H9 (cell line): ENCODE data around the gene TRIM69. TPM values are rescaled to one million over a fixed set of nuclear protein-coding genes. Genes with fewer than 3 reads are reported as not detected.

Experiments used
- DNase-seq: peaks from one replicate; pipeline ENCODE4 v3.0.0-alpha.2; 2017
- H2AFZ ChIP-seq: one replicate; pipeline ENCODE4 v1.6.1; 2013; ENCODE audit warnings: mild to moderate bottlenecking, low read length, control low read depth, moderate library complexity
- H2AK5ac ChIP-seq: 2 replicates; pipeline ENCODE4 v1.6.1; 2013; ENCODE audit warnings: low read length, control low read depth, mixed read lengths; ENCODE audit not compliant: insufficient read length
- H2BK120ac ChIP-seq: one replicate; pipeline ENCODE4 v1.6.1; 2013; ENCODE audit warnings: low read depth, mild to moderate bottlenecking, low read length, control low read depth, inconsistent platforms; ENCODE audit not compliant: poor library complexity, severe bottlenecking
- H2BK12ac ChIP-seq: 2 replicates; pipeline ENCODE4 v1.6.1; 2013; ENCODE audit warnings: low read length, control low read depth, mixed read lengths, low read depth; ENCODE audit not compliant: insufficient read length
- H2BK15ac ChIP-seq: 2 replicates; pipeline ENCODE4 v1.6.1; 2013; ENCODE audit warnings: low read depth, low read length, control low read depth
- H2BK20ac ChIP-seq: one replicate; pipeline ENCODE4 v1.6.1; 2013; ENCODE audit warnings: low read depth, mild to moderate bottlenecking, low read length, control low read depth, inconsistent platforms; ENCODE audit not compliant: poor library complexity, severe bottlenecking
- H2BK5ac ChIP-seq: 2 replicates; pipeline ENCODE4 v1.6.1; 2013; ENCODE audit warnings: low read length, control low read depth, mixed read lengths; ENCODE audit not compliant: insufficient read length
- H3K14ac ChIP-seq: 2 replicates; pipeline ENCODE4 v1.6.1; 2013; ENCODE audit warnings: low read length, control low read depth; ENCODE audit not compliant: insufficient read depth
- H3K18ac ChIP-seq: 2 replicates; pipeline ENCODE4 v1.6.1; 2013; ENCODE audit warnings: low read depth, mild to moderate bottlenecking, mixed read lengths, low read length, control low read depth; ENCODE audit not compliant: insufficient read length
- H3K23ac ChIP-seq: 2 replicates; pipeline ENCODE4 v1.6.1; 2013; ENCODE audit warnings: low read length, control low read depth, mixed read lengths, low read depth; ENCODE audit not compliant: insufficient read length
- H3K23me2 ChIP-seq: 2 replicates; pipeline ENCODE4 v1.6.1; 2013; ENCODE audit warnings: low read depth, mild to moderate bottlenecking, mixed read lengths, low read length, control low read depth; ENCODE audit not compliant: insufficient read length, poor library complexity, severe bottlenecking
- H3K27ac ChIP-seq: 2 replicates; pipeline ENCODE4 v1.5.1; 2013; ENCODE audit warnings: low read length, control low read depth, mixed read lengths, low read depth; ENCODE audit not compliant: insufficient read length
- H3K27me3 ChIP-seq: 2 replicates; pipeline ENCODE4 v1.6.1; 2013; ENCODE audit warnings: low read length, control low read depth, inconsistent platforms; ENCODE audit not compliant: insufficient read depth
- H3K4ac ChIP-seq: 2 replicates; pipeline ENCODE4 v1.6.1; 2013; ENCODE audit warnings: low read depth, mild to moderate bottlenecking, control low read depth, inconsistent platforms, low read length, moderate library complexity
- H3K4me1 ChIP-seq: 2 replicates; pipeline ENCODE4 v1.6.1; 2013; ENCODE audit warnings: low read length, control low read depth, inconsistent platforms; ENCODE audit not compliant: insufficient read depth
- H3K4me2 ChIP-seq: 2 replicates; pipeline ENCODE4 v1.6.1; 2013; ENCODE audit warnings: low read length, control low read depth, mixed read lengths; ENCODE audit not compliant: insufficient read length, insufficient read depth
- H3K56ac ChIP-seq: 2 replicates; pipeline ENCODE4 v1.6.1; 2013; ENCODE audit warnings: low read depth, mild to moderate bottlenecking, mixed read lengths, low read length, control low read depth; ENCODE audit not compliant: insufficient read length
- H3K79me1 ChIP-seq: 2 replicates; pipeline ENCODE4 v1.6.1; 2013; ENCODE audit warnings: low read depth, mild to moderate bottlenecking, moderate library complexity, low read length, control low read depth, inconsistent platforms; ENCODE audit not compliant: insufficient read depth, poor library complexity, severe bottlenecking
- H3K79me2 ChIP-seq: 2 replicates; pipeline ENCODE4 v1.6.1; 2013; ENCODE audit warnings: low read length, control low read depth, inconsistent platforms; ENCODE audit not compliant: insufficient read depth
- H3K9ac ChIP-seq: 2 replicates; pipeline ENCODE4 v1.6.1; 2013; ENCODE audit warnings: low read length, control low read depth, mixed read lengths; ENCODE audit not compliant: insufficient read length; ENCODE audit errors: extremely low read depth
- H3K9me3 ChIP-seq: one replicate; pipeline ENCODE4 v1.6.1; 2013; ENCODE audit warnings: low read depth, low read length, inconsistent platforms; ENCODE audit not compliant: control insufficient read depth
- H3T11ph ChIP-seq: one replicate; pipeline ENCODE4 v1.6.1; 2013; ENCODE audit warnings: mild to moderate bottlenecking, low read length, control low read depth, inconsistent platforms
- H4K20me1 ChIP-seq: one replicate; pipeline ENCODE4 v1.6.1; 2013; ENCODE audit not compliant: control insufficient read depth, insufficient read length, insufficient read depth
- H4K5ac ChIP-seq: 2 replicates; pipeline ENCODE4 v1.6.1; 2013; ENCODE audit warnings: low read depth, mild to moderate bottlenecking, mixed read lengths, low read length, control low read depth; ENCODE audit not compliant: insufficient read length
- H4K8ac ChIP-seq: replicated peaks from 2 replicates; pipeline ENCODE4 v1.6.1; 2013; ENCODE audit warnings: low read length, control low read depth, mixed read lengths, low read depth; ENCODE audit not compliant: insufficient read length
- H4K91ac ChIP-seq: 2 replicates; pipeline ENCODE4 v1.6.1; 2013; ENCODE audit warnings: low read depth, mild to moderate bottlenecking, moderate library complexity, mixed read lengths, low read length, control low read depth; ENCODE audit not compliant: insufficient read length
- H3K27ac Mint-ChIP-seq, 3 experiments: 2 replicates in 2 of 3; 3 replicates in 1 of 3; pipeline ENCODE4 v1.8.0; 2020 to 2021; ENCODE audit warnings: mixed read lengths in 3 of 3, mild to moderate bottlenecking in 1 of 3, moderate library complexity in 1 of 3
- H3K27me3 Mint-ChIP-seq: 2 replicates; pipeline ENCODE4 v1.8.0; 2021; ENCODE audit warnings: low read depth, mild to moderate bottlenecking, moderate library complexity, mixed read lengths
- H3K36me3 Mint-ChIP-seq, 3 experiments: 2 replicates in 2 of 3; 3 replicates in 1 of 3; pipeline ENCODE4 v1.8.0; 2020 to 2021; ENCODE audit warnings: low read depth in 3 of 3, mixed read lengths in 3 of 3; ENCODE audit not compliant: insufficient read depth in 1 of 3
- H3K4me1 Mint-ChIP-seq, 2 experiments: 2 replicates each; pipeline ENCODE4 v1.8.0; 2020; ENCODE audit warnings: mixed read lengths in 2 of 2
- H3K4me3 Mint-ChIP-seq, 2 experiments: 2 replicates in 1 of 2; 3 replicates in 1 of 2; pipeline ENCODE4 v1.8.0; 2020 to 2021; ENCODE audit warnings: mild to moderate bottlenecking in 2 of 2, mixed read lengths in 2 of 2, moderate library complexity in 1 of 2
- H3K9me3 Mint-ChIP-seq, 2 experiments: 2 replicates in 1 of 2; 3 replicates in 1 of 2; pipeline ENCODE4 v1.8.0; 2020; ENCODE audit warnings: mild to moderate bottlenecking in 2 of 2, mixed read lengths in 2 of 2, moderate library complexity in 1 of 2
- WGBS: extraction: QIAGEN DNeasy Blood & Tissue Kit; methylation state at CpG from one replicate; pipeline ENCODE4 v1.1.7; 2013; ENCODE audit warnings: missing lambda C conversion rate, low lambda C conversion rate, mixed read lengths; ENCODE audit not compliant: insufficient read length; ENCODE audit errors: extremely low coverage; 5-methylcytosine and 5-hydroxymethylcytosine counted together
- total RNA-seq: library from RNA; stranded (reverse); gene quantifications from 2 replicates; pipeline ENCODE4 v1.2.1, GENCODE V29; 2021
- TF ChIP-seq, protein P1 (sequence below): fragments of 200-600 bp; sonication (generic); conservative IDR thresholded peaks from 3 replicates; pipeline ENCODE4 v1.8.0; 2021; ENCODE audit warnings: antibody characterized with exemption, mild to moderate bottlenecking

The TRIM69 gene
- total RNA-seq, 1 experiment from 2014 or later = 4.3 TPM

DNA sequence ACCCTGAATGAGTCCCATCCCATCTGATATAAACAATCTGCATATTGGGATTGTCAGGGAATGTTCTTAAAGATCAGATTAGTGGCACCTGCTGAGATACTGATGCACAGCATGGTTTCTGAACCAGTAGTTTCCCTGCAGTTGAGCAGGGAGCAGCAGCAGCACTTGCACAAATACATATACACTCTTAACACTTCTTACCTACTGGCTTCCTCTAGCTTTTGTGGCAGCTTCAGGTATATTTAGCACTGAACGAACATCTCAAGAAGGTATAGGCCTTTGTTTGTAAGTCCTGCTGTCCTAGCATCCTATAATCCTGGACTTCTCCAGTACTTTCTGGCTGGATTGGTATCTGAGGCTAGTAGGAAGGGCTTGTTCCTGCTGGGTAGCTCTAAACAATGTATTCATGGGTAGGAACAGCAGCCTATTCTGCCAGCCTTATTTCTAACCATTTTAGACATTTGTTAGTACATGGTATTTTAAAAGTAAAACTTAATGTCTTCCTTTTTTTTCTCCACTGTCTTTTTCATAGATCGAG is 20.5 kb upstream of the TRIM69 start:
- H4K5ac ChIP-seq = no peak overlapping the region
- H2BK120ac ChIP-seq = no peak overlapping the region
- no peaks in the 10 kb centered on the region; the same call in 1 of the 2 replicates for H3K27me3 ChIP-seq
- no peak overlapping the region for H3K27ac ChIP-seq
- no peak overlapping the region for H3K4ac ChIP-seq
- no peak overlapping the region for H3K18ac ChIP-seq
- H2BK12ac ChIP-seq = no peak overlapping the region
- H3K14ac ChIP-seq = no peak overlapping the region
- no peak overlapping the region for H3T11ph ChIP-seq
- H3K4me3 Mint-ChIP-seq = no peak overlapping the region
- H3K27ac Mint-ChIP-seq = no peak overlapping the region
- H2BK20ac ChIP-seq = no peak overlapping the region
- no peak overlapping the region for H3K4me2 ChIP-seq
- no peaks in the 10 kb centered on the region; the same call in 1 of the 2 replicates for H3K79me2 ChIP-seq
- peaks cover 10 to 13% of the 10 kb centered on the region in 2 experiments for H3K4me1 Mint-ChIP-seq
- no peak overlapping the region for H2BK5ac ChIP-seq
- DNase-seq = no peak
- no peak overlapping the region for H3K9ac ChIP-seq
- no peaks in the 10 kb centered on the region for H3K79me1 ChIP-seq
- whole genome bisulfite sequencing = no CpG with 5 or more reads among the region's 2 CpGs
- H3K27me3 Mint-ChIP-seq = peaks cover 15% of the 10 kb centered on the region
- no peak overlapping the region for H2BK15ac ChIP-seq
- H4K8ac ChIP-seq = no peak overlapping the region
- H4K20me1 ChIP-seq = no peaks in the 10 kb centered on the region
- TF ChIP-seq, protein P1, sequence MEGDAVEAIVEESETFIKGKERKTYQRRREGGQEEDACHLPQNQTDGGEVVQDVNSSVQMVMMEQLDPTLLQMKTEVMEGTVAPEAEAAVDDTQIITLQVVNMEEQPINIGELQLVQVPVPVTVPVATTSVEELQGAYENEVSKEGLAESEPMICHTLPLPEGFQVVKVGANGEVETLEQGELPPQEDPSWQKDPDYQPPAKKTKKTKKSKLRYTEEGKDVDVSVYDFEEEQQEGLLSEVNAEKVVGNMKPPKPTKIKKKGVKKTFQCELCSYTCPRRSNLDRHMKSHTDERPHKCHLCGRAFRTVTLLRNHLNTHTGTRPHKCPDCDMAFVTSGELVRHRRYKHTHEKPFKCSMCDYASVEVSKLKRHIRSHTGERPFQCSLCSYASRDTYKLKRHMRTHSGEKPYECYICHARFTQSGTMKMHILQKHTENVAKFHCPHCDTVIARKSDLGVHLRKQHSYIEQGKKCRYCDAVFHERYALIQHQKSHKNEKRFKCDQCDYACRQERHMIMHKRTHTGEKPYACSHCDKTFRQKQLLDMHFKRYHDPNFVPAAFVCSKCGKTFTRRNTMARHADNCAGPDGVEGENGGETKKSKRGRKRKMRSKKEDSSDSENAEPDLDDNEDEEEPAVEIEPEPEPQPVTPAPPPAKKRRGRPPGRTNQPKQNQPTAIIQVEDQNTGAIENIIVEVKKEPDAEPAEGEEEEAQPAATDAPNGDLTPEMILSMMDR = no peak
- no peak overlapping the region for H2AK5ac ChIP-seq
- H2AFZ ChIP-seq = no peak overlapping the region
- H3K23ac ChIP-seq = no peak overlapping the region
- no peaks in the 10 kb centered on the region for H3K9me3 Mint-ChIP-seq
- H3K56ac ChIP-seq = no peak overlapping the region
- no peaks in the 10 kb centered on the region for H3K4me1 ChIP-seq
- peaks cover 10% of the 10 kb centered on the region for H3K23me2 ChIP-seq
- H3K36me3 Mint-ChIP-seq = peaks cover 2 to 15% (median 14%) of the 10 kb centered on the region in 3 experiments; a peak in 5 of 7 replicates
- H4K91ac ChIP-seq = no peak overlapping the region
- H3K9me3 ChIP-seq = no peaks in the 10 kb centered on the region
